GM10266 (cell line): ENCODE data around the gene HNRNPH2.

ENCODE experiments used
- DNase-seq: peaks from one replicate; pipeline ENCODE4 v3.0.0; 2012; ENCODE audit errors: extremely low spot score
- CTCF ChIP-seq: IDR thresholded peaks from 2 replicates; pipeline ENCODE4 v1.5.1; 2012; ENCODE audit warnings: mild to moderate bottlenecking, low read depth; ENCODE audit not compliant: control insufficient read depth, insufficient read depth; ENCODE audit errors: missing control alignments

The HNRNPH2 gene

GRCh38 chrX:101369687-101370086 is 38.3 kb upstream of the HNRNPH2 start:
- no peak for TF ChIP-seq CTCF
- DNase-seq: no peak

GRCh38 chrX:101370888-101371504 is 37.0 kb upstream of the HNRNPH2 start:
- no peak for TF ChIP-seq CTCF
- no peak for DNase-seq

GRCh38 chrX:101377547-101377946 is 30.5 kb upstream of the HNRNPH2 start:
- no peak for TF ChIP-seq CTCF
- DNase-seq: no peak

GRCh38 chrX:101383679-101384205 is 24.3 kb upstream of the HNRNPH2 start:
- DNase-seq: peak; percentile 29
- no peak for TF ChIP-seq CTCF

- no peak for TF ChIP-seq CTCF
- no peak for DNase-seq
Measured at GRCh38 chrX:101385026-101385684, 22.9 kb upstream of the HNRNPH2 start.

- peak; percentile 46 for DNase-seq
- no peak for TF ChIP-seq CTCF
Measured at GRCh38 chrX:101385795-101386541, 22.1 kb upstream of the HNRNPH2 start, which contains the start of gene BTK. TSS of gene BTK (minus strand) at chrX:101386191. CDS start at chrX:101375284, 10,907 bp downstream.
